AG04450 (cell line): ENCODE results near the gene NHS. TPM values are rescaled to one million over a fixed set of nuclear protein-coding genes. Genes with fewer than 3 reads are reported as not detected.
"Not testable (repeated sequence)": the region's sequence is repeated elsewhere in the genome, so short reads cannot be mapped to it uniquely, and the experiment has no call there.

Source experiments
- CTCF ChIA-PET: fragments of 300-600, 350-600 bp; formaldehyde crosslinking; extraction: SDS; loops from one replicate; lab custom pipeline; 2022; ENCODE audit warnings: antibody characterized with exemption, inconsistent platforms; lab: Charles Lee
- POLR2A ChIA-PET: fragments of 350-600 bp; formaldehyde crosslinking; extraction: SDS; loops from one replicate; lab custom pipeline; 2021; ENCODE audit warnings: antibody characterized with exemption, inconsistent platforms; lab: Yijun Ruan, JAX
- DNase-seq: peaks from one replicate; pipeline ENCODE4 v3.0.0-alpha.2; 2011; ENCODE audit warnings: low read depth, low spot score
- H3K27ac ChIP-seq: one replicate; pipeline ENCODE4 v1.5.1; 2012; ENCODE audit warnings: low read depth, low read length, control low read depth
- H3K27me3 ChIP-seq: one replicate; pipeline ENCODE4 v1.6.0; 2012; ENCODE audit warnings: low read length; ENCODE audit not compliant: control insufficient read depth, insufficient read depth
- H3K4me3 ChIP-seq: 2 replicates; pipeline ENCODE4 v1.5.1; 2011; ENCODE audit warnings: mild to moderate bottlenecking, low read depth, low read length, control low read depth
- H3K9me3 ChIP-seq: 2 replicates; pipeline ENCODE4 v1.5.1; 2012; ENCODE audit warnings: low read length; ENCODE audit not compliant: control insufficient read depth, insufficient read depth
- CTCF ChIP-seq: IDR thresholded peaks from 2 replicates; pipeline ENCODE4 v1.5.1; 2011; ENCODE audit warnings: low read depth, low read length, control low read depth, inconsistent platforms
- polyA plus RNA-seq: library from polyadenylated mRNA; depleted of rRNA; stranded (reverse); fragments of >200 nt; gene quantifications from 2 replicates; pipeline ENCODE4 v1.2.3, GENCODE V29; 2011

NHS gene
- polyA plus RNA-seq, 1 experiment, result 2.0 TPM

- TF ChIP-seq CTCF, result no peak
- POLR2A ChIA-PET, result no interaction called here
- CTCF ChIA-PET, result no interaction called here
- Histone ChIP-seq H3K4me3 (no peak overlapping the region), H3K9me3 (no peaks in the 10 kb centered on the region), H3K27ac (no peak overlapping the region), H3K27me3 (no peaks in the 10 kb centered on the region)
- no peak for DNase-seq
Observed at GRCh38 chrX:17440258-17440657, 65.3 kb downstream of the NHS start.

- ChIA-PET POLR2A (no interaction called here), CTCF (no interaction called here)
- Histone ChIP-seq H3K27me3 (no peaks in the 10 kb centered on the region), H3K9me3 (no peaks in the 10 kb centered on the region), H3K4me3 (no peak overlapping the region), H3K27ac (no peak overlapping the region)
- DNase-seq, result no peak
- TF ChIP-seq CTCF, result no peak
Observed at GRCh38 chrX:17440836-17441235, 65.8 kb downstream of the NHS start.

DNA sequence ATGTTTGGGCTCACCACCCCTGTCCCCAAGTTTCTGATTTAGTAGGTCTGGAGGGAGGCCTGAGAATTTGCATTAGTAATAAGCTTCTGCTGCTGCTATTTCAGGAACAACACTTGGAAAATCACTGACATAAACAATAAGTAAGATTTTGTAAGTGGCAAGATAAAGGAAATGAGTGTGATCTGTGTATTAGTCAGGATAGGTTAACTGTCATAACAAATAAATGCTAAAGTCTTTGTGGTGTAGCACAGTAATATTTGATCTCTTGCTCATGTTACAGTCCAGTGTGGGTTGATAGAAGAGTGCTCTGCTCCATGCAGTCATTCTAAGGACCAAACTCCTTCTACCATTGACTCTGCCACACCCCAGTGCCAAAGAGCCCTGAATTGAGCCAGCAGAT lies 67.0 kb downstream of the NHS start:
- DNase-seq, result no peak
- TF ChIP-seq CTCF, result no peak
- Histone ChIP-seq H3K27ac (no peak overlapping the region), H3K27me3 (no peaks in the 10 kb centered on the region), H3K4me3 (no peak overlapping the region), H3K9me3 (no peaks in the 10 kb centered on the region)
- ChIA-PET POLR2A (interaction anchor here (0.8 kb wide), 1 partner anchor 10 kb away, joined by 3 read pairs; no protein-coding TSS in a partner anchor), CTCF (no interaction called here)

GRCh38 chrX:17442898-17443297 lies 67.9 kb downstream of the NHS start:
- no peak for DNase-seq
- H3K27me3 ChIP-seq, result no peaks in the 10 kb centered on the region
- CTCF ChIA-PET, result no interaction called here
- TF ChIP-seq CTCF, result no peak
- H3K4me3 ChIP-seq, result no peak overlapping the region
- H3K9me3 ChIP-seq, result no peaks in the 10 kb centered on the region
- POLR2A ChIA-PET, result no interaction called here
- H3K27ac ChIP-seq, result no peak overlapping the region

DNA sequence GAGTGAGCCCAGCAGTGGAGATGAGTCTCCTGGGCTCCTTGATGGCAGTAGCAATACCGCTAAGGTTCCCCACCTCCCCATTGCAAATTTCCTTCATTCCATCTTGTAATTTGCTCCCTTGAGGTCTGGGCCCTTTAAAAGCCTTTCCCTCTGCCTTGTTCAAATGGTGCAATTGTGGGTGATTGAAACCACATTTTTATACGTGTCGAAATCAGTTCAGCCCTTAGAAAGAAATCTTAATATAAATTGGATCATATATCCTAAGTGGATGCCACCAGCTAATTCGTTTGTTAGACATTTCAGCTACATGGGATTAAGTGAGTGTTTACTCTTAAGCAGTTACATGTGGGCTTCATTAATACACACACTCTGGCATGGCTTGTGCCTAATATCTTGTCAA lies 68.6 kb downstream of the NHS start:
- ChIA-PET POLR2A (no interaction called here), CTCF (no interaction called here)

GRCh38 chrX:17446269-17446668 lies 71.3 kb downstream of the NHS start:
- H3K4me3 ChIP-seq, H3K27ac ChIP-seq, POLR2A ChIA-PET, H3K9me3 ChIP-seq, DNase-seq, H3K27me3 ChIP-seq, CTCF ChIA-PET: not testable (repeated sequence)

More for the DNA sequence above, 68.6 kb downstream of the NHS start:
- no peaks in the 10 kb centered on the region for H3K27me3 ChIP-seq
- no peak for TF ChIP-seq CTCF
- H3K27ac ChIP-seq, result no peak overlapping the region
- DNase-seq, result no peak
- no peak overlapping the region for H3K4me3 ChIP-seq
- H3K9me3 ChIP-seq, result no peaks in the 10 kb centered on the region
